Upper lobe of left lung (tissue), 4 donors: Measurements from ENCODE around the gene KCNIP2.

Experiments used
- EP300 ChIP-seq, 4 donors: sonication (generic); formaldehyde crosslinking; IDR thresholded peaks; one replicate each; pipeline ENCODE4 v1.5.1; 2017; ENCODE audit warnings: antibody characterized with exemption in 4 of 4, control low read depth in 2 of 4
- POLR2AphosphoS5 ChIP-seq, 2 donors: sonication (generic); formaldehyde crosslinking; IDR thresholded peaks; one replicate each; pipeline ENCODE4 v1.5.1; 2017; ENCODE audit warnings: antibody characterized with exemption in 2 of 2

DNA sequence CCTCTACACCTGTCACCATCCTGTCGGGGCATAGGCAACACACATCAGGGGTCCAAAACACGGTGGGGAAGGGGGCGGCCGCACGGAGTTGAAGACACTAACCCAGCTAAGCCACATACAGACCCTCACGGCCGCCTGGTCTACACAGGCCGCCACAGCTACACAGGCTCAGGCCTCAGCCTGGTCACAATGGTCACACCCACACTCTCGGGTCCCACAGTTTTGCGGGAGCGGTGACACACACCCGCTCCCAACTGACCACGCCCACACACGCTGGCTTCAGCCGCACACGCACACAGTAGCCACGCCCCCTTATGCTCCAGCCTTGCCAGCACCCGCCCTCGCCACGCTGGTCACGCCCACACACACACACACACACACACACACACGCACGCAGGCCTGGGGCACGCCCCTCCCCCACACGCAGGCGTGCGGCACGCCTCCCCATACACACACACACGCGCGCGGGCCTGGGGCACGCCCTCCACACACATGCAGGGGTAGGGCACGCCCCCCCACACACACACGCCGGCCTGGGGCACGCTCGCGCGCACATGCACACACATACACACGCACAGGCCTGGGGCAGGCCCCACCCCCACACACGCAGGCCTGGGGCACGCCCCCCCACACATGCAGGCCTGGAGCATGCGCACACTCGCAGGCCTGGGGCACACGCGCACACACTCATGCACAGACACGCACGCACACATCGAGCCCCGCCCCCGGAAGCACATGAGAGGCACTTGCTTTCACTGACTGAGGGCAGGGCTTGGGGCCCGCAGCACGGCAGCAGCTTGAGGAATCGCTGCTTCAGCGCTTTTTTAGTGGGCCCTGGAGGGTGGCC, 13.1 kb downstream of the KCNIP2 start:
- TF ChIP-seq POLR2AphosphoS5 (IDR thresholded peaks at IDR 0.05): peak in 1 of 2 donors; percentile 35
- no peak for TF ChIP-seq EP300 (IDR thresholded peaks at IDR 0.05)
